OCI-LY3 (cell line): ENCODE data around the gene LRBA.

ENCODE experiments used
- H2AFZ ChIP-seq: fragments of 200-600, 300-600 bp; shearing (Covaris generic); 2 replicates; pipeline ENCODE4 v1.6.0; 2014; ENCODE audit warnings: antibody characterized with exemption, low read depth, low read length
- H3K27ac ChIP-seq: fragments of 200-600, 300-600 bp; sonication (generic); 2 replicates; pipeline ENCODE4 v1.5.1; 2014; ENCODE audit warnings: mild to moderate bottlenecking, low read length, moderate library complexity, mixed read lengths
- H3K27me3 ChIP-seq: fragments of 200-600, 300-600 bp; sonication (generic); 2 replicates; pipeline ENCODE4 v1.6.1; 2014; ENCODE audit warnings: low read depth, low read length, mixed read lengths
- H3K36me3 ChIP-seq: fragments of 200-600, 300-600 bp; sonication (generic); replicated peaks from 2 replicates; pipeline ENCODE3; 2014; ENCODE audit warnings: low read depth, low read length, mixed read lengths
- H3K4me1 ChIP-seq: fragments of 300-600, 200-600 bp; sonication (generic); 2 replicates; pipeline ENCODE4 v1.6.1; 2014; ENCODE audit warnings: low read length, mixed read lengths
- H3K4me2 ChIP-seq: fragments of 200-600, 300-600 bp; sonication (generic); 2 replicates; pipeline ENCODE4 v1.6.1; 2014; ENCODE audit warnings: low read length, mixed read lengths
- H3K4me3 ChIP-seq: fragments of 300-600, 200-600 bp; sonication (generic); 2 replicates; pipeline ENCODE4 v1.5.1; 2014; ENCODE audit warnings: antibody characterized with exemption, mild to moderate bottlenecking, low read length, moderate library complexity
- H3K79me2 ChIP-seq: fragments of 300-600, 200-600 bp; shearing (Covaris generic); 2 replicates; pipeline ENCODE4 v1.6.1; 2014; ENCODE audit warnings: mild to moderate bottlenecking, low read length, mixed read lengths
- H3K9ac ChIP-seq: fragments of 300-600, 200-600 bp; shearing (Covaris generic); 2 replicates; pipeline ENCODE4 v1.6.0; 2014; ENCODE audit warnings: mild to moderate bottlenecking, low read length, moderate library complexity
- H3K9me3 ChIP-seq: fragments of 200-600, 300-600 bp; shearing (Covaris generic); 2 replicates; pipeline ENCODE4 v1.6.1; 2014; ENCODE audit warnings: low read length, mixed read lengths; ENCODE audit not compliant: insufficient read depth
- H4K20me1 ChIP-seq: fragments of 200-600, 300-600 bp; sonication (generic); 2 replicates; pipeline ENCODE4 v1.6.1; 2016; ENCODE audit warnings: low read length, mixed read lengths; ENCODE audit not compliant: insufficient read depth
- EZH2phosphoT487 ChIP-seq: fragments of 200-600 bp; shearing (Covaris generic); IDR thresholded peaks from 2 replicates; pipeline ENCODE4 v1.6.1; 2018; ENCODE audit warnings: antibody characterized with exemption, mixed run types, low read depth
- TF ChIP-seq, protein P1 (sequence below): fragments of 200-600, 300-600 bp; sonication (generic); IDR thresholded peaks from 2 replicates; pipeline ENCODE4 v1.5.1; 2014; ENCODE audit warnings: antibody characterized with exemption, low read length, low read depth

Gene LRBA

DNA sequence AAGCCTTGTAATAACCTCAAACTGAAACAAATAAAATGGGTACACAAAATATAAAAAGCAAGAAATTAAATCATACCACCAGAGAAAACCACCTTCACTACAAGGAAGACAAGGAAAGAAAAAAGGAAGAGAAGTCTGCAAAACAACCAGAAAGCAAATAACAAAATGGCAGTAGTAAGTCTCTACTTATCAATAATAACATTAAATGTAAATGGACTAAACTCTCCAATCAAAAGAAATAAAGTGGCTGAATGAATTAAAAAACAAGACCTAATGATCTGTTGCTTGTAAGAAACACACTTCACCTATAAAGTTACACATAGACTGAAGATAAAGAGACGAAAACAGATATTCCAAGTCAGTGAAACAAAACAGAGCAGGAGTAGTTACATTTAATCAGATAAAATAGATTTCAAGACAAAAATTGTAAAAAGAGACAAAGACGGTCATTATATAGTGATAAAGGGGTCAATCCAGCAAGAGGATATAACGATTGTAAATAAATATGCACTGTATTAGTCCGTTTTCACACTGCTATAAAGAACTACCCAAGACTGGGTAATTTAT, 289.0 kb downstream of the LRBA start:
- peaks cover 6% of the 10 kb centered on the region for H3K36me3 ChIP-seq
- peaks cover 2% of the 10 kb centered on the region; the same call in 1 of the 2 replicates for H3K4me1 ChIP-seq
- H3K27ac ChIP-seq, result no peak overlapping the region
- no peak for TF ChIP-seq EZH2phosphoT487
- TF ChIP-seq, protein P1, sequence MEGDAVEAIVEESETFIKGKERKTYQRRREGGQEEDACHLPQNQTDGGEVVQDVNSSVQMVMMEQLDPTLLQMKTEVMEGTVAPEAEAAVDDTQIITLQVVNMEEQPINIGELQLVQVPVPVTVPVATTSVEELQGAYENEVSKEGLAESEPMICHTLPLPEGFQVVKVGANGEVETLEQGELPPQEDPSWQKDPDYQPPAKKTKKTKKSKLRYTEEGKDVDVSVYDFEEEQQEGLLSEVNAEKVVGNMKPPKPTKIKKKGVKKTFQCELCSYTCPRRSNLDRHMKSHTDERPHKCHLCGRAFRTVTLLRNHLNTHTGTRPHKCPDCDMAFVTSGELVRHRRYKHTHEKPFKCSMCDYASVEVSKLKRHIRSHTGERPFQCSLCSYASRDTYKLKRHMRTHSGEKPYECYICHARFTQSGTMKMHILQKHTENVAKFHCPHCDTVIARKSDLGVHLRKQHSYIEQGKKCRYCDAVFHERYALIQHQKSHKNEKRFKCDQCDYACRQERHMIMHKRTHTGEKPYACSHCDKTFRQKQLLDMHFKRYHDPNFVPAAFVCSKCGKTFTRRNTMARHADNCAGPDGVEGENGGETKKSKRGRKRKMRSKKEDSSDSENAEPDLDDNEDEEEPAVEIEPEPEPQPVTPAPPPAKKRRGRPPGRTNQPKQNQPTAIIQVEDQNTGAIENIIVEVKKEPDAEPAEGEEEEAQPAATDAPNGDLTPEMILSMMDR, result no peak
- no peaks in the 10 kb centered on the region for H3K9me3 ChIP-seq
- H3K27me3 ChIP-seq, result no peaks in the 10 kb centered on the region
- no peaks in the 10 kb centered on the region for H4K20me1 ChIP-seq
- H3K79me2 ChIP-seq, result no peaks in the 10 kb centered on the region
- H2AFZ ChIP-seq, result no peak overlapping the region
- H3K4me3 ChIP-seq, result no peak overlapping the region
- H3K4me2 ChIP-seq, result no peak overlapping the region
- no peak overlapping the region for H3K9ac ChIP-seq

- no peak overlapping the region for H3K4me2 ChIP-seq
- peaks cover 6% of the 10 kb centered on the region for H3K36me3 ChIP-seq
- no peaks in the 10 kb centered on the region for H3K27me3 ChIP-seq
- TF ChIP-seq EZH2phosphoT487, result no peak
- TF ChIP-seq, protein P1, result no peak
- H3K4me1 ChIP-seq, result peaks cover 6% of the 10 kb centered on the region; the same call in 1 of the 2 replicates
- no peak overlapping the region for H2AFZ ChIP-seq
- H3K79me2 ChIP-seq, result no peaks in the 10 kb centered on the region
- no peak overlapping the region for H3K9ac ChIP-seq
- H3K4me3 ChIP-seq, result no peak overlapping the region
- no peak overlapping the region for H3K27ac ChIP-seq
- no peaks in the 10 kb centered on the region for H3K9me3 ChIP-seq
- H4K20me1 ChIP-seq, result no peaks in the 10 kb centered on the region
Observed at GRCh38 chr4:150723727-150724411, 291.2 kb downstream of the LRBA start.

GRCh38 chr4:150722908-150723362, 292.1 kb downstream of the LRBA start:
- Histone ChIP-seq H4K20me1 (no peaks in the 10 kb centered on the region), H2AFZ (no peak overlapping the region), H3K9me3 (no peaks in the 10 kb centered on the region), H3K79me2 (no peaks in the 10 kb centered on the region), H3K9ac (no peak overlapping the region), H3K4me1 (peaks cover 6% of the 10 kb centered on the region; the same call in 1 of the 2 replicates), H3K4me2 (no peak overlapping the region), H3K27ac (no peak overlapping the region), H3K27me3 (no peaks in the 10 kb centered on the region), H3K36me3 (peaks cover 6% of the 10 kb centered on the region), H3K4me3 (no peak overlapping the region)
- no peak for TF ChIP-seq EZH2phosphoT487
- TF ChIP-seq, protein P1, result no peak

- Histone ChIP-seq H3K27ac (no peak overlapping the region), H2AFZ (no peak overlapping the region), H4K20me1 (no peaks in the 10 kb centered on the region), H3K79me2 (no peaks in the 10 kb centered on the region), H3K9me3 (no peaks in the 10 kb centered on the region), H3K4me2 (no peak overlapping the region), H3K4me1 (peaks cover 6% of the 10 kb centered on the region; the same call in 1 of the 2 replicates), H3K9ac (no peak overlapping the region), H3K27me3 (no peaks in the 10 kb centered on the region), H3K4me3 (no peak overlapping the region), H3K36me3 (peaks cover 6% of the 10 kb centered on the region)
- TF ChIP-seq, protein P1, result no peak
- no peak for TF ChIP-seq EZH2phosphoT487
Observed at GRCh38 chr4:150720973-150721518, 294.0 kb downstream of the LRBA start.
